ENCODE data around the gene ZNF445. TPM values are rescaled to one million over a fixed set of nuclear protein-coding genes. Genes with fewer than 3 reads are reported as not detected.
"Not testable (repeated sequence)": the region's sequence is repeated elsewhere in the genome, so short reads cannot be mapped to it uniquely, and the experiment has no call there.

The ZNF445 gene
- total and polyA plus RNA-seq, 4 experiments from 2014 or later = 0.57 to 31.5 (median 16.9) TPM

- Mint-ChIP-seq H3K27ac (peak overlapping the region in 1 of 7 donors; percentile 30), H3K4me1 (peaks cover 11 to 32% (median 23%) of the 10 kb centered on the region in 4 donors), H3K36me3 (peaks cover 26 to 45% of the 10 kb centered on the region in 2 donors)
- intact Hi-C loops (cut with micrococcal nuclease); H3K4me3 Mint-ChIP-seq; H3K27me3 Mint-ChIP-seq; H3K4me1 ChIP-seq (ENCODE audit: insufficient read depth, low read length); H3K9me3 ChIP-seq (ENCODE audit: control insufficient read depth in 1 of 2, low read length in 2 of 2); H3K27me3 ChIP-seq (ENCODE audit: insufficient read depth, low read length); H3K27ac ChIP-seq (ENCODE audit: low read depth, low read length); CTCF ChIA-PET (ENCODE audit: partially characterized antibody); H3K4me3 ChIP-seq (ENCODE audit: low read length in 2 of 2); H3K9me3 Mint-ChIP-seq; DNase-seq: not testable (repeated sequence)
- POLR2A ChIA-PET (ENCODE audit: partially characterized antibody) = interaction anchor here (1.2 kb wide), 1 partner anchor 43 kb away, joined by 3 read pairs; no protein-coding TSS in a partner anchor
- H3K36me3 ChIP-seq (ENCODE audit: insufficient read depth, low read length) = peaks cover 15% of the 10 kb centered on the region
Observed at GRCh38 chr3:44468099-44468537, 9.4 kb downstream of the ZNF445 start.

GRCh38 chr3:44467241-44467640 is 10.2 kb downstream of the ZNF445 start:
- ChIA-PET CTCF (ENCODE audit: partially characterized antibody) (no interaction called here), POLR2A (ENCODE audit: partially characterized antibody) (interaction anchor here (1.2 kb wide), 1 partner anchor 44 kb away, joined by 3 read pairs; no protein-coding TSS in a partner anchor)
- H3K4me3 ChIP-seq (ENCODE audit: low read length in 2 of 2) = no peak overlapping the region
- no peaks in the 10 kb centered on the region for H3K27me3 ChIP-seq (ENCODE audit: insufficient read depth, low read length)
- H3K4me1 ChIP-seq (ENCODE audit: insufficient read depth, low read length) = peaks cover 6% of the 10 kb centered on the region
- no peak overlapping the region for H3K27ac ChIP-seq (ENCODE audit: low read depth, low read length)
- H3K36me3 ChIP-seq (ENCODE audit: insufficient read depth, low read length) = peaks cover 15% of the 10 kb centered on the region
- Mint-ChIP-seq H3K4me1 (peaks cover 11 to 23% (median 18%) of the 10 kb centered on the region in 4 donors), H3K36me3 (peaks cover 35 to 49% of the 10 kb centered on the region in 2 donors), H3K4me3 (no peak overlapping the region), H3K27ac (peak overlapping the region in 1 of 7 donors; percentile 15), H3K9me3 (no peaks in the 10 kb centered on the region), H3K27me3 (no peaks in the 10 kb centered on the region)
- DNase-seq = no peak
- no peaks in the 10 kb centered on the region for H3K9me3 ChIP-seq (ENCODE audit: control insufficient read depth in 1 of 2, low read length in 2 of 2)
- intact Hi-C loops (cut with micrococcal nuclease) = no loop called here

GRCh38 chr3:44464920-44465319 is 12.6 kb downstream of the ZNF445 start:
- H3K9me3 ChIP-seq (ENCODE audit: control insufficient read depth in 1 of 2, low read length in 2 of 2); H3K4me3 Mint-ChIP-seq; H3K4me1 ChIP-seq (ENCODE audit: insufficient read depth, low read length); H3K4me1 Mint-ChIP-seq; intact Hi-C loops (cut with micrococcal nuclease); H3K27me3 ChIP-seq (ENCODE audit: insufficient read depth, low read length); H3K27me3 Mint-ChIP-seq; H3K27ac ChIP-seq (ENCODE audit: low read depth, low read length); H3K4me3 ChIP-seq (ENCODE audit: low read length in 2 of 2); DNase-seq: not testable (repeated sequence)
- ChIA-PET POLR2A (ENCODE audit: partially characterized antibody) (interaction anchor here (0.7 kb wide), 1 partner anchor 31 kb away, joined by 7 read pairs; no protein-coding TSS in a partner anchor), CTCF (ENCODE audit: partially characterized antibody) (interaction anchor here (0.6 to 0.7 kb wide), 2 partner anchors 326 to 448 kb away, joined by 3 read pairs; no protein-coding TSS in a partner anchor)
- H3K27ac Mint-ChIP-seq = peak overlapping the region in 1 of 7 donors; percentile 18
- peaks cover 3 to 22% (median 19%) of the 10 kb centered on the region in 8 donors for H3K9me3 Mint-ChIP-seq
- peaks cover 11% of the 10 kb centered on the region for H3K36me3 ChIP-seq (ENCODE audit: insufficient read depth, low read length)
- peaks cover 52 to 54% of the 10 kb centered on the region in 2 donors for H3K36me3 Mint-ChIP-seq

- Mint-ChIP-seq H3K27ac (no peak overlapping the region), H3K9me3 (peaks cover 3 to 26% (median 20%) of the 10 kb centered on the region in 8 donors), H3K4me3 (no peak overlapping the region), H3K27me3 (no peaks in the 10 kb centered on the region), H3K36me3 (peaks cover 53 to 56% of the 10 kb centered on the region in 2 donors), H3K4me1 (peaks cover 2 to 7% (median 6%) of the 10 kb centered on the region in 4 donors)
- no peaks in the 10 kb centered on the region for H3K4me1 ChIP-seq (ENCODE audit: insufficient read depth, low read length)
- peaks cover 10% of the 10 kb centered on the region for H3K36me3 ChIP-seq (ENCODE audit: insufficient read depth, low read length)
- ChIA-PET CTCF (ENCODE audit: partially characterized antibody) (no interaction called here), POLR2A (ENCODE audit: partially characterized antibody) (no interaction called here)
- intact Hi-C loops (cut with micrococcal nuclease) = no loop called here
- H3K4me3 ChIP-seq (ENCODE audit: low read length in 2 of 2) = no peak overlapping the region
- no peak overlapping the region for H3K27ac ChIP-seq (ENCODE audit: low read depth, low read length)
- H3K27me3 ChIP-seq (ENCODE audit: insufficient read depth, low read length) = no peaks in the 10 kb centered on the region
- DNase-seq = no peak
- H3K9me3 ChIP-seq (ENCODE audit: control insufficient read depth in 1 of 2, low read length in 2 of 2) = peaks cover 0 to 7% of the 10 kb centered on the region in 2 donors
Observed at GRCh38 chr3:44464509-44464908, 13.0 kb downstream of the ZNF445 start.

GRCh38 chr3:44460050-44460449 is 17.4 kb downstream of the ZNF445 start:
- peaks cover 73 to 78% of the 10 kb centered on the region in 2 donors for H3K36me3 Mint-ChIP-seq
- H3K9me3 ChIP-seq (ENCODE audit: control insufficient read depth in 1 of 2, low read length in 2 of 2); intact Hi-C loops (cut with micrococcal nuclease); H3K4me1 ChIP-seq (ENCODE audit: insufficient read depth, low read length); POLR2A ChIA-PET (ENCODE audit: partially characterized antibody); H3K4me1 Mint-ChIP-seq; H3K27ac ChIP-seq (ENCODE audit: low read depth, low read length); DNase-seq; H3K27me3 ChIP-seq (ENCODE audit: insufficient read depth, low read length); H3K4me3 Mint-ChIP-seq; H3K27ac Mint-ChIP-seq; H3K27me3 Mint-ChIP-seq; H3K4me3 ChIP-seq (ENCODE audit: low read length in 2 of 2); CTCF ChIA-PET (ENCODE audit: partially characterized antibody): not testable (repeated sequence)
- H3K9me3 Mint-ChIP-seq = peaks cover 3 to 28% (median 21%) of the 10 kb centered on the region in 8 donors
- H3K36me3 ChIP-seq (ENCODE audit: insufficient read depth, low read length) = peaks cover 29% of the 10 kb centered on the region

- Mint-ChIP-seq H3K4me1 (peaks cover 0 to 3% (median under 1%) of the 10 kb centered on the region in 4 donors), H3K4me3 (no peak overlapping the region), H3K27ac (peak overlapping the region in 2 of 7 donors; percentile 24 to 28), H3K27me3 (no peaks in the 10 kb centered on the region), H3K9me3 (peaks cover 0 to 10% (median 5%) of the 10 kb centered on the region in 8 donors), H3K36me3 (peaks cover 77 to 80% of the 10 kb centered on the region in 2 donors)
- intact Hi-C loops (cut with micrococcal nuclease) = no loop called here
- DNase-seq = no peak
- POLR2A ChIA-PET (ENCODE audit: partially characterized antibody) = interaction anchor here (0.7 to 1.0 kb wide), 2 partner anchors 21 to 55 kb away, joined by 3 read pairs; no protein-coding TSS in a partner anchor
- Histone ChIP-seq H3K4me1 (ENCODE audit: insufficient read depth, low read length) (no peaks in the 10 kb centered on the region), H3K27me3 (ENCODE audit: insufficient read depth, low read length) (no peaks in the 10 kb centered on the region), H3K4me3 (ENCODE audit: low read length in 2 of 2) (no peak overlapping the region), H3K36me3 (ENCODE audit: insufficient read depth, low read length) (peaks cover 52% of the 10 kb centered on the region), H3K27ac (ENCODE audit: low read depth, low read length) (no peak overlapping the region), H3K9me3 (ENCODE audit: control insufficient read depth in 1 of 2, low read length in 2 of 2) (no peaks in the 10 kb centered on the region)
- CTCF ChIA-PET (ENCODE audit: partially characterized antibody) = no interaction called here
Observed at GRCh38 chr3:44455318-44455717, 22.2 kb downstream of the ZNF445 start.

GRCh38 chr3:44454258-44454657 is 23.2 kb downstream of the ZNF445 start:
- Mint-ChIP-seq H3K27ac (no peak overlapping the region), H3K9me3 (peaks cover 0 to under 1% (median 0%) of the 10 kb centered on the region in 8 donors), H3K4me1 (peaks cover 0 to 3% (median 0%) of the 10 kb centered on the region in 4 donors), H3K4me3 (no peak overlapping the region), H3K36me3 (peaks cover 75 to 84% of the 10 kb centered on the region in 2 donors), H3K27me3 (no peaks in the 10 kb centered on the region)
- Histone ChIP-seq H3K27me3 (ENCODE audit: insufficient read depth, low read length) (no peaks in the 10 kb centered on the region), H3K4me3 (ENCODE audit: low read length in 2 of 2) (no peak overlapping the region), H3K4me1 (ENCODE audit: insufficient read depth, low read length) (no peaks in the 10 kb centered on the region), H3K36me3 (ENCODE audit: insufficient read depth, low read length) (peaks cover 62% of the 10 kb centered on the region), H3K27ac (ENCODE audit: low read depth, low read length) (no peak overlapping the region), H3K9me3 (ENCODE audit: control insufficient read depth in 1 of 2, low read length in 2 of 2) (no peaks in the 10 kb centered on the region)
- intact Hi-C loops (cut with micrococcal nuclease) = no loop called here
- POLR2A ChIA-PET (ENCODE audit: partially characterized antibody) = no interaction called here
- DNase-seq = no peak
- CTCF ChIA-PET (ENCODE audit: partially characterized antibody) = no interaction called here

Measured in CD4-positive, alpha-beta memory T cell (primary cell).